ENCODE data around the gene B3GALT6.
"Not testable (repeated sequence)": the region's sequence is repeated elsewhere in the genome, so short reads cannot be mapped to it uniquely, and the experiment has no call there.

B3GALT6 gene

DNA sequence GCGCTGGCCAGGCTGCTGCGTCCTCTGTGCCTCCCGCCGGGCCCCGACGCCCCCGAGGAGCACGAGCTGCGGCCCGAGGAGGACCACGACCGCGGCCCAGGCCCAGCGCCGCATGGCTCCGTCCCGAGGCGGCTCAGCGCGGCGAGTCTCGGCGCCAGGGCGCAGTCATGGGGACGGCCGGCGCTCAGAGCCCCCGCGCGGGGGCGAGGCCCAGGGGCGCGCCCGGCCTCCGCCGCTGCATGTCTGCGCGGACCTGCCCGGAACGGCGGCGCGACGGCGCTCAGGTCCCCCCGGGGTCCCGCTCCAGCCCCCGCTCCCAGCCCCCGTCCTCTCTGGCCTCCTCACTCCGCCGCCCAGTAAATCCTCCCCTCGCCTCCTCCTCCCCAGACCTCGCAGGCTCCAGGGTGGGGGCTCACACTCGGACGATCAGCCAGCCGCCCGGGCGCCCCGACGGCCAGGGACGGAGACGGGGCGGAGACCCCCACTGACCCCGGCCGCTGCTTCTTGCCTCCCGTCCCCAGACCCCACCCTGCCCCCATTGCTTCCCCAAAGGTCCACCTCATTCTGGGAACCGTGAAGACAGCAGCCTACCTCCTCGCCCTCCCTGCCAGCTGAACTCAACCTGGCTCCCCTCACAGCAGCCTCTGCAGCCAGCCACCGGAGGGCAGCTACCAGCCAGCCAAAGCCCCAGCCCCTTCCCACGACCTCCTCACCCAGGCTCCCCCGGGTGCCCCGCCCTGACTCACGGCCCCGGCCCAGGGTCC is 14.7 kb downstream of the B3GALT6 start, which contains the start of gene C1QTNF12:
Gene C1QTNF12, minus strand, starts transcription at position 146 of the 764 bp plus-strand sequence. Its CDS starts 32 bp downstream, at position 114.
- DNase-seq: no peak

DNA sequence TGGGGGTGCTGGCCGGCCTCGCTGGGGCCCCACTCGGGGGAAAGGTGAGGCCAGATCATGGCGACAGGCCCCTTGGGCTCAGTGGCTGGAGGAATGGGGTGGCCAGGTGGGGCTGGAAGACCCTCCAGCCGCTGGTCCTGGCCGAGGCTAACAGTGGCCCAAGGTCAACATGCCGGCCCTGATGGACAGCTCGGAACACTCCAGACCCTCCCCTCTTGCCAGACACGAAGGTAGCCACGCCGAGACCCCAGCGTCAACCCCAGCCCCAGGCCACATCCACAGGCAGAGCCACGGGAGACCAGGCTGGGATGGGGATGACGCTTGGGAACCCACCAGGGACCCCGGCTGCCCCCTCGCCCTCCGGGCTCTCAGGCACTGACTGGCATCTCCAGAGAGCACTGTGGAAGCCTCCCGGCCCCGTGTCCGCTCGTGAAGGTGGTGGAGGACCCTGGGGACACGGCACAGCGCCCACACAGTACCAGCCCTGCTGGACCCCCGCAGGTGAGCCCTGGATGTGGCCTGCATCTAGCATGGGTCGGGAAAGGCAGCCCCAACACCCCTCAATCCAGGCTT is 15.4 kb downstream of the B3GALT6 start:
- no peak for DNase-seq

GRCh38 chr1:1248009-1248913 is 16.2 kb downstream of the B3GALT6 start:
- not testable (repeated sequence) for DNase-seq

- DNase-seq: no peak
These were observed 18.8 kb downstream of the B3GALT6 start for GRCh38 chr1:1250786-1251284.

DNA sequence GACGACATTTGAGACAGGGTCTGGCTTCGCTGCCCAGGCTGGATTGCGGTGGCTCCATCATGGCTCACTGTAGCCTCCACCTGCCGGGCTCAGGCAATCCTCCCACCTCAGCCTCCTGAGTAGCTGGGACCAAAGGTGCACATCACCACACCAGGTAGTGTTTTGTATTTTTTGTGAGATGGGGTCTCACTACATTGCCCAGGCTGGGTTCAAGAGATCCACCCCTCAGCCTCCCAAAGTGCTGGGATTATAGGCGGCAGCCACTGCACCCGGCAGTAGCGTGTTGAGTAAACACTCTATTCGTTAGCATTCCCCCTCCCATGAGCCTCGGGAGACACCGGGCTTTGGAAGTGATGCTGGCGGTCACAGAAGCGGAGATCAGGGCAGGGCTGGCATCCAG is 21.3 kb downstream of the B3GALT6 start:
- DNase-seq: no peak

DNA sequence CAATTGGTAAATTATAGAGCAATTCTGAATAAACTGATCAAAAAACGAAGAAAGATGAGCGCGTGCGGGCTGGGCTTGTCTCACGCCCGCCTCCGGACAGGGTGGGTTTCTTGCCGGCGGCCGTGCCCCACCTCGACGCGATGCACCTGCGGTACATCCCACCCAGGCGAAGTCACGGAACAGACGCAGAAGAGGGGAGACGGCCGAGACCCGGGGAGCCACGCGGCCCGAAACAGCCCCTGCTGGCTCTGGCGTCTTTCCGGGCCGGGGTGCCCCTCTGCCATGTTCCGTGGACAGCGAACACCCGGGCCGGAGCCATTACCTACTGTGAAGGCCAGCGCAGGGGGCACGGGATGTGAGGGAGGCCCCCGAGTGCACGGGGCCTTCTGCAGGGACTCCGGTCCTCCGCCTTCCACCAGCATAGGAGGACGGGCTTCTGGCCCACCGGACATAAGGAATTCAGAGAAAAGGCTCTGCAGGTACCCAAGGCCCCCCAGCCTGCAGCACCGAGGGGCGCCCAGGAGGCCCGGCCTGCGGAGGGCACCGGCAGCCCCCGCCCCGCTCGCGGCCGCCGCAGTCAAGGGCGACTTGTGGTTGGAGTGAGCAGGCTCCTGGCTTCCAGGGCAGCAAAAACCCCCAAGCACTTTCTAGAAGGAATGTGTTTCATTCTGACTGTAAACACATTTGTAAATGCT is 22.1 kb downstream of the B3GALT6 start:
- DNase-seq: no peak

GRCh38 chr1:1254667-1254998 is 22.6 kb downstream of the B3GALT6 start:
- no peak for DNase-seq

- DNase-seq: no peak
These were observed 23.0 kb downstream of the B3GALT6 start for GRCh38 chr1:1255078-1255477.

GRCh38 chr1:1255611-1256010 is 23.6 kb downstream of the B3GALT6 start:
- no peak for DNase-seq

- DNase-seq: no peak
These were observed 25.2 kb downstream of the B3GALT6 start for GRCh38 chr1:1256956-1257871.

DNA sequence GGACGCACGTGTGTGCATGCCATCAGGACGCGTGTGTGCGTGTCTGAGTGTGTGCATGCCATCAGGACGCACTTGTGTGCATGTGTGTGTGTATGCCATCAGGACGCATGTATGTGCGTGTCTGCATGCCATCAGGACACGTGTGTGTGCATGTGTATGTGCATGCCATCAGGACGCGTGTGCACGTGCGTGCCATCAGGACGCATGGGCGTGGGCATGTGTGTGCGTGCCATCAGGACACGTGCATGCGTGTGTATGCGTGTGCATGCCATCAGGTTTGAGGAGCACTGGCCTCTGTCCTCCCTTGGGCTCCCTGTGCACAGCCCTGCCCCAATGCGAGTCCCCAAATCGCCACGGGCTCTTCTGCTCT is 27.1 kb downstream of the B3GALT6 start:
- DNase-seq: no peak

DNA sequence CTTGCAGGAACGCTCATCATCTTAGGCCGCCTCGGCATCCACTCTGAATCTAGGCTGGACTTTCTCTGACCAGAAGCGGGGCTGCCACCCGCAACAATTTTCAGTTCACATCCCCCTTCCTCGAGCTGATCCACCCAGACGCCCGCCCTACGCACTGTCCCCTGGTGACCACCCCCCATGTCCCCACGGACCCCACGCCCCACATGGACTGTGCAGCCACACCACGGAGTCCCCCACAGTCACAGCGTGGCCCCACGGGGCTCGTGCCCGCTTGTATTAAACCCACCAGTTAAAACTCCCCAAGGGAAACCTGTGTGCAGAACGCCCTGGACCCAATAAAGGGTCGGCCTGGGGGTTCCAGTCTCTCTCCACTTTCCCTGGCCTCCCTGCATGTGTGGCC is 27.5 kb downstream of the B3GALT6 start:
- DNase-seq: no peak

GRCh38 chr1:1259951-1260600 is 28.0 kb downstream of the B3GALT6 start:
- DNase-seq: no peak

- no peak for DNase-seq
These were observed 29.0 kb downstream of the B3GALT6 start for GRCh38 chr1:1260843-1261560.

DNA sequence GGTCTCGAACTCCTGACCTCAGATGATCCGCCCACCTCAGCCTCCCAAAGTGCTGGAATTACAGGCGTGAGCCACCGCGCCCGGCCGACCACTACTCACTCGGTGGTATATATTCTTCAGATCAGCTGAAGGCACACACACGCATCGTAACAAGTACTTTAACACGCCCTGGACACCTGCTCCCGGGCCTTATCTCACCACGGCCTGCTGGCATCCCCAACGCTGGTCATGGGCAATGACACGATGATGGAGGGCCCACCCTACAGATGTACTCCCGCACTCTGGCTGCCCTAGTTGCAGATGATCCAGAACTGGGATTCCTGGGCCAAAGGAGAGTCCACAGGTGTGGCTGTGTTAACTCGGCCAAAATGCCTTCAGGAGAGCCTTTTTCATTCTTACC is 30.0 kb downstream of the B3GALT6 start:
- DNase-seq: no peak

- no peak for DNase-seq
These were observed 30.7 kb downstream of the B3GALT6 start for GRCh38 chr1:1262758-1263157.

- DNase-seq: no peak
These were observed 32.0 kb downstream of the B3GALT6 start for GRCh38 chr1:1264026-1264425.

GRCh38 chr1:1264868-1265272 is 32.8 kb downstream of the B3GALT6 start:
- no peak for DNase-seq

DNA sequence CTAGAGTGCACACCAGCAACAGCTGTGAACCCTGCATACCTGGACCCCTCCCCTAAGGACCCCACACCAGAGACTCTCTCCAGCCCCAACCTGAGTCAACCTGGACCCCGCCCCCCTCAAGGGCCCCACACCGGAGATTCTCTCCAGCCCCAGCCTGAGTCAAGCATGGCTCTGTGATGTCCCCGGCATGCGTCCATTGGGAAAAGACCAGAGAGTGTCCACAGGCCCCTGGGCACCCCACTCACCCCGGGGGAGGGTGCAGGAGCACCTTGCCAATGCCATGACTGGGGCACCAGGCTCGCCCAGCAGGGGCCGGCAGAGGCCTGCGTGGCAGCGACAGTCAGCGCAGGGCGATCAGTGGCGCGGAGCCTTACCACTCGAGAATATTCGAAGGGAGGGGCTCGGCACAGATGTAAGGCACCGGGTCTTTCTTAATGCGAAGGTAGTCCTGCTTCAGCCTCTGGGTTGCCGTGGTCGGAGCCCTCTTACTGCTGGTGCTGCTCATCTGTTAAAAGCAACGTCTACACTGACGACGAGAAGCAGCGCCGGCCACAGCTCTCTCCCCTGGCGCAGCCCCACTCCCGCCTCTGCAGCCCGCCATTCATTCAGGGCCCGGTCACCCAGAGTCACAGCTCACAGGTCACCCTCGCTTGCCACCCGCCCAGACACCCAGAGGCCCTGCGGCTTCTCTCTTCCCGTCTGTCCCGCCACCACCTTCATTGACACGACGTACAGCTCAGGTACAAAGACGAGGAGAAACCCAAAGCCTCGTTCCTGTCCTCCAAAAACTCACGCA is 35.6 kb downstream of the B3GALT6 start:
- no peak for DNase-seq

GRCh38 chr1:1268284-1268682 is 36.2 kb downstream of the B3GALT6 start:
- no peak for DNase-seq
